HepG2 (cell line): ENCODE data around the gene PPM1H. TPM values are rescaled to one million over a fixed set of nuclear protein-coding genes. Genes with fewer than 3 reads are reported as not detected.

Experiments
- ATAC-seq: fragments of 200-7000 bp; cut with Tn5 transposase; 3 replicates; pipeline ENCODE4 v1.9.1; 2020; ENCODE audit warnings: mild to moderate bottlenecking, moderate library complexity
- BruUV-seq: library from RNA; stranded (reverse); fragments of 400-500 nt; replicated peaks from 2 replicates; lab custom pipeline; 2021; lab: Mats Ljungman, UMichigan
- CTCF ChIA-PET: fragments of 300-600 bp; formaldehyde crosslinking; extraction: SDS; loops from one replicate; lab custom pipeline; 2021; ENCODE audit warnings: low total read pairs, inconsistent platforms, low intra/inter-chr PET ratio; lab: Yijun Ruan, JAX
- POLR2A ChIA-PET: fragments of 350-600 bp; sonication (Branson Sonifier 250); formaldehyde crosslinking; loops from one replicate; lab custom pipeline; 2020; ENCODE audit warnings: antibody characterized with exemption, inconsistent platforms; lab: Yijun Ruan, JAX
- DNase-seq: peaks from one replicate; pipeline ENCODE4 v3.0.0-alpha.2; 2015; ENCODE audit warnings: low spot score
- FAIRE-seq: peaks from 3 replicates; lab custom pipeline; 2011; peaks lifted over from hg19 to GRCh38; lab: Jason Lieb, UNC
- H2AFZ ChIP-seq: one replicate; pipeline ENCODE4 v1.6.1; 2011; ENCODE audit warnings: low read length, inconsistent platforms
- H3K27ac ChIP-seq: fragments of 300-600 bp; 3 replicates; pipeline ENCODE4 v1.8.0; 2011; ENCODE audit warnings: mixed run types, mild to moderate bottlenecking, mixed read lengths, low read length, inconsistent platforms; ENCODE audit not compliant: insufficient read depth; ENCODE audit errors: extremely low read length
- H3K27me3 ChIP-seq, 2 experiments: fragments of 200-600 bp in 1 of 2; 2 replicates in 1 of 2; 3 replicates in 1 of 2; pipeline versions ENCODE4 v1.6.0 to v1.8.0; 2011; ENCODE audit warnings: low read length in 2 of 2, mild to moderate bottlenecking in 2 of 2, moderate library complexity in 2 of 2, inconsistent platforms in 1 of 2; ENCODE audit not compliant: insufficient read depth in 2 of 2, control insufficient read depth in 1 of 2
- H3K36me3 ChIP-seq, 2 experiments: fragments of 200-600 bp in 1 of 2; replicated peaks in 1 of 2; 2 replicates in 1 of 2; 3 replicates in 1 of 2; pipeline versions ENCODE4 v1.5.1 to v1.8.0; 2011; ENCODE audit warnings: low read length in 2 of 2, inconsistent platforms in 1 of 2; ENCODE audit not compliant: insufficient read depth in 2 of 2, control insufficient read depth in 1 of 2
- H3K4me1 ChIP-seq: 2 replicates; pipeline ENCODE4 v1.5.1; 2012; ENCODE audit warnings: low read length, inconsistent platforms; ENCODE audit not compliant: insufficient read depth
- H3K4me2 ChIP-seq: 2 replicates; pipeline ENCODE4 v1.6.0; 2011; ENCODE audit warnings: low read depth, low read length, inconsistent platforms
- H3K4me3 ChIP-seq, 3 experiments: fragments of 200-600 bp in 1 of 3; sonication (generic), shearing (Covaris generic) in 1 of 3; replicated peaks in 1 of 3; 2 replicates each; pipeline ENCODE4 v1.5.1; 2011 to 2016; ENCODE audit warnings: low read length in 3 of 3, inconsistent platforms in 2 of 3, low read depth in 2 of 3, mild to moderate bottlenecking in 2 of 3, control low read depth in 1 of 3, mixed read lengths in 1 of 3; ENCODE audit not compliant: insufficient read depth in 1 of 3
- H3K79me2 ChIP-seq: one replicate; pipeline ENCODE4 v1.6.1; 2011; ENCODE audit warnings: low read length, inconsistent platforms; ENCODE audit not compliant: insufficient read depth
- H3K9ac ChIP-seq: 2 replicates; pipeline ENCODE4 v1.6.0; 2011; ENCODE audit warnings: mild to moderate bottlenecking, low read depth, low read length, inconsistent platforms; ENCODE audit not compliant: insufficient read depth
- H3K9me3 ChIP-seq: 2 replicates; pipeline ENCODE4 v1.5.1; 2012; ENCODE audit warnings: mild to moderate bottlenecking, low read length
- H4K20me1 ChIP-seq: 2 replicates; pipeline ENCODE4 v1.6.0; 2011; ENCODE audit warnings: inconsistent platforms, mild to moderate bottlenecking, low read length, moderate library complexity; ENCODE audit not compliant: insufficient read depth
- CBX2 ChIP-seq, 2 experiments: fragments of 200-600 bp in 1 of 2; sonication (generic); formaldehyde crosslinking in 1 of 2; IDR thresholded peaks; 2 replicates each; pipeline versions ENCODE4 v1.7.0 to v1.8.1; 2018 to 2022; ENCODE audit warnings: low read depth in 2 of 2, low read length in 1 of 2, mild to moderate bottlenecking in 1 of 2, missing genetic modification reagents in 1 of 2
- CREM ChIP-seq, 2 experiments: sonication (generic) in 1 of 2; formaldehyde crosslinking in 1 of 2; IDR thresholded peaks; 2 replicates each; pipeline versions ENCODE4 v1.4.0 to v1.6.1; 2016 to 2020; ENCODE audit warnings: antibody characterized with exemption in 1 of 2, mild to moderate bottlenecking in 1 of 2, missing genetic modification reagents in 1 of 2
- FOXA1 ChIP-seq, 2 experiments: fragments of 450-650 bp in 1 of 2; sonication (generic) in 1 of 2; formaldehyde crosslinking in 1 of 2; IDR thresholded peaks; 2 replicates each; pipeline versions ENCODE4 v1.4.0 to v1.6.1; 2016 to 2020; ENCODE audit warnings: missing genetic modification reagents in 1 of 2
- HNF4A ChIP-seq: sonication (generic); formaldehyde crosslinking; IDR thresholded peaks from 2 replicates; pipeline ENCODE4 v1.4.0; 2020; ENCODE audit warnings: missing genetic modification reagents
- HNF4G ChIP-seq, 2 experiments: sonication (generic) in 1 of 2; formaldehyde crosslinking in 1 of 2; IDR thresholded peaks; 2 replicates each; pipeline versions ENCODE4 v1.4.0 to v1.6.1; 2011 to 2020; ENCODE audit warnings: borderline replicate concordance in 2 of 2, low read depth in 2 of 2, mild to moderate bottlenecking in 2 of 2, low read length in 1 of 2, missing genetic modification reagents in 1 of 2, moderate library complexity in 1 of 2
- IKZF5 ChIP-seq: IDR thresholded peaks from 2 replicates; pipeline ENCODE4 v1.6.1; 2018; ENCODE audit warnings: missing genetic modification reagents, mild to moderate bottlenecking, missing compliant biosample characterization
- KAT8 ChIP-seq: IDR thresholded peaks from 2 replicates; pipeline ENCODE4 v1.6.1; 2016; ENCODE audit warnings: missing genetic modification reagents, missing compliant biosample characterization
- MAFG ChIP-seq: sonication (generic); formaldehyde crosslinking; IDR thresholded peaks from 2 replicates; pipeline ENCODE4 v1.5.1; 2020; ENCODE audit warnings: mild to moderate bottlenecking, missing genetic modification reagents
- MBNL3 ChIP-seq: fragments of 250-450 bp; sonication (Bioruptor Pico); conservative IDR thresholded peaks from 2 replicates; pipeline ENCODE4 v1.8.0; 2022; ENCODE audit warnings: mild to moderate bottlenecking, inconsistent platforms
- MTA1 ChIP-seq: sonication (generic); formaldehyde crosslinking; IDR thresholded peaks from 2 replicates; pipeline ENCODE4 v1.4.0; 2020; ENCODE audit warnings: missing genetic modification reagents, mild to moderate bottlenecking, borderline replicate concordance
- MTA3 ChIP-seq: sonication (generic); formaldehyde crosslinking; IDR thresholded peaks from 2 replicates; pipeline ENCODE4 v1.4.0; 2020; ENCODE audit warnings: missing genetic modification reagents
- NFIC ChIP-seq: IDR thresholded peaks from 2 replicates; pipeline ENCODE4 v1.6.1; 2012; ENCODE audit warnings: mild to moderate bottlenecking, low read length, inconsistent platforms
- SOX5 ChIP-seq: IDR thresholded peaks from 2 replicates; pipeline ENCODE4 v1.6.1; 2016; ENCODE audit warnings: borderline replicate concordance
- SOX6 ChIP-seq, 2 experiments: fragments of 450-650 bp in 1 of 2; sonication (generic) in 1 of 2; formaldehyde crosslinking in 1 of 2; IDR thresholded peaks; 2 replicates each; pipeline versions ENCODE4 v1.4.0 to v1.6.1; 2017 to 2020; ENCODE audit warnings: antibody characterized with exemption in 1 of 2, mild to moderate bottlenecking in 1 of 2, missing genetic modification reagents in 1 of 2
- ZMYM4 ChIP-seq: sonication (generic); formaldehyde crosslinking; IDR thresholded peaks from 2 replicates; pipeline ENCODE4 v1.8.1; 2023; ENCODE audit warnings: mild to moderate bottlenecking, missing genetic modification reagents
- ZNF264 ChIP-seq: sonication (generic); formaldehyde crosslinking; IDR thresholded peaks from 2 replicates; pipeline ENCODE4 v1.4.0; 2020; ENCODE audit warnings: missing genetic modification reagents
- ZNF605 ChIP-seq: sonication (generic); formaldehyde crosslinking; IDR thresholded peaks from 2 replicates; pipeline ENCODE4 v1.8.0; 2022; ENCODE audit warnings: mild to moderate bottlenecking, missing genetic modification reagents
- ZNF609 ChIP-seq: sonication (generic); formaldehyde crosslinking; IDR thresholded peaks from 2 replicates; pipeline ENCODE4 v1.4.0; 2020; ENCODE audit warnings: mild to moderate bottlenecking, missing genetic modification reagents, borderline replicate concordance
- in situ Hi-C: cut with HindIII; loops from 2 replicates; pipeline ENCODE4 v1.10.0; 2017; ENCODE audit warnings: low pct_unique_long_range_greater_than_20kb; ENCODE audit not compliant: extremely low pct_ligation_motif_present
- intact Hi-C: fragments of 100-400 bp; cut with micrococcal nuclease; formaldehyde crosslinking; loops from one replicate; pipeline ENCODE4 v1.10.0; 2022; ENCODE audit not compliant: unreplicated experiment
- polyA plus RNA-seq, 8 experiments: library from polyadenylated mRNA; depleted of rRNA in 3 of 8; stranded (reverse) in 7 of 8; unstranded in 1 of 8; fragments of >200 nt; fragmentation: Illumina TruSeq in 4 of 8; extraction: Trizol in 4 of 8; gene quantifications; 2 replicates each; pipeline versions ENCODE4 v1.2.1 to v1.2.3, GENCODE V29; 2011 to 2016; ENCODE audit warnings: low read depth in 4 of 8, missing spikeins in 1 of 8, mixed read lengths in 1 of 8; ENCODE audit not compliant: insufficient read depth in 1 of 8
- total RNA-seq, 5 experiments: library from RNA; depleted of rRNA; stranded (reverse); fragments of >200 nt; fragmentation: Illumina TruSeq; extraction: Trizol; gene quantifications; 2 replicates each; pipeline ENCODE4 v1.2.3, GENCODE V29; 2016; ENCODE audit warnings: low read depth in 1 of 5

The PPM1H gene
- total and polyA plus RNA-seq, 2 of the 13 experiments (the other 11 are each of a cell fraction or from before 2014, with no cell fraction given): 29.1 to 38.1 TPM

- FAIRE-seq (peak; percentile 68), DNase-seq (peak; percentile 90)
- H3K4me3 ChIP-seq: peak overlapping the region; percentile 12 to 39 (median 21); a peak in 5 of 6 replicates
- peak; percentile 87; the same call in 1 of the 2 replicates for TF ChIP-seq FOXA1 (IDR thresholded peaks at IDR 0.05)
- TF ChIP-seq FOXA1 (CRISPR knock-in tag; IDR thresholded peaks at IDR 0.05): peak; percentile 93
- TF ChIP-seq HNF4G (IDR thresholded peaks at IDR 0.05; ENCODE audit: borderline replicate concordance, low read depth, low read length): peak; percentile 24; the same call in 1 of the 2 replicates
- no peak for TF ChIP-seq HNF4G (CRISPR knock-in tag; IDR thresholded peaks at IDR 0.05; ENCODE audit: borderline replicate concordance, low read depth)
- TF ChIP-seq MBNL3: no peak
- TF ChIP-seq KAT8: peak; percentile 71; the same call in 1 of the 2 replicates
- TF ChIP-seq IKZF5 (CRISPR knock-in tag): peak; percentile 72
- TF ChIP-seq ZMYM4 (CRISPR knock-in tag): peak; percentile 66; the same call in 1 of the 2 replicates
- TF ChIP-seq ZNF605 (CRISPR knock-in tag): 0 out of 2 replicates have a peak, but pooled peaks have one; percentile 18
- TF ChIP-seq CREM (IDR thresholded peaks at IDR 0.05): peak; percentile 80
- no peak for TF ChIP-seq CREM (CRISPR knock-in tag; IDR thresholded peaks at IDR 0.05)
- TF ChIP-seq CBX2 (IDR thresholded peaks at IDR 0.05; ENCODE audit: low read depth, low read length): no peak
- TF ChIP-seq CBX2 (CRISPR knock-in tag; IDR thresholded peaks at IDR 0.05; ENCODE audit: low read depth): no peak
- no peak for TF ChIP-seq SOX6 (IDR thresholded peaks at IDR 0.05)
- peak; percentile 87 for TF ChIP-seq SOX6 (CRISPR knock-in tag; IDR thresholded peaks at IDR 0.05)
- no peak for TF ChIP-seq MTA1
- peak; percentile 91 for TF ChIP-seq NFIC
- TF ChIP-seq HNF4A (CRISPR knock-in tag): peak; percentile 71
- peak; percentile 80 for TF ChIP-seq ZNF609
- no peak for TF ChIP-seq MAFG (CRISPR knock-in tag)
- TF ChIP-seq MTA3 (CRISPR knock-in tag): no peak
- TF ChIP-seq SOX5 (CRISPR knock-in tag): peak; percentile 67; the same call in 1 of the 2 replicates
- TF ChIP-seq ZNF264 (CRISPR knock-in tag): no peak
These were observed 32.1 kb upstream of the PPM1H start for GRCh38 chr12:62966990-62967506.

More at GRCh38 chr12:62966990-62967506, 32.1 kb upstream of the PPM1H start:
- peak overlapping the region; percentile 68 for H3K9ac ChIP-seq
- no peaks in the 10 kb centered on the region for H3K79me2 ChIP-seq
- peak overlapping the region; percentile 97 for H3K27ac ChIP-seq
- no peaks in the 10 kb centered on the region for H3K27me3 ChIP-seq
- peak; percentile 96 for ATAC-seq
- ChIA-PET CTCF (no interaction called here), POLR2A (interaction anchor here (0.6 to 1.0 kb wide), 2 partner anchors 32 to 105 kb away, joined by 3 read pairs; partner anchors contain the start of gene PPM1H)
- H4K20me1 ChIP-seq: no peaks in the 10 kb centered on the region
- no peak overlapping the region for H2AFZ ChIP-seq
- peak overlapping the region; percentile 65 for H3K4me2 ChIP-seq
- TSS peak; percentile 82 for BruUV-seq
- H3K9me3 ChIP-seq: no peaks in the 10 kb centered on the region
- in situ Hi-C loops (no loop called here), intact Hi-C loops (loop anchor here (1.0 to 2.0 kb wide), 3 partner anchors 10 to 74 kb away; partner anchors contain the start of gene PPM1H)
- no peaks in the 10 kb centered on the region for H3K36me3 ChIP-seq
- H3K4me1 ChIP-seq: peaks cover 93% of the 10 kb centered on the region
